Left kidney (tissue), 2 donors: ENCODE data around the gene SLC25A25. TPM values are rescaled to one million over a fixed set of nuclear protein-coding genes. Genes with fewer than 3 reads are reported as not detected.
"Not testable (repeated sequence)": the region's sequence is repeated elsewhere in the genome, so short reads cannot be mapped to it uniquely, and the experiment has no call there.

Experiments used
- DNase-seq: peaks from one replicate; pipeline ENCODE4 v3.0.0-alpha.2; 2013
- polyA plus RNA-seq: library from polyadenylated mRNA; unstranded; fragments of 120-200 nt; gene quantifications from one replicate; pipeline ENCODE4 v1.2.1, GENCODE V29; 2013; ENCODE audit not compliant: insufficient read length

The SLC25A25 gene
- polyA plus RNA-seq, 1 donor = 12.9 TPM

DNA sequence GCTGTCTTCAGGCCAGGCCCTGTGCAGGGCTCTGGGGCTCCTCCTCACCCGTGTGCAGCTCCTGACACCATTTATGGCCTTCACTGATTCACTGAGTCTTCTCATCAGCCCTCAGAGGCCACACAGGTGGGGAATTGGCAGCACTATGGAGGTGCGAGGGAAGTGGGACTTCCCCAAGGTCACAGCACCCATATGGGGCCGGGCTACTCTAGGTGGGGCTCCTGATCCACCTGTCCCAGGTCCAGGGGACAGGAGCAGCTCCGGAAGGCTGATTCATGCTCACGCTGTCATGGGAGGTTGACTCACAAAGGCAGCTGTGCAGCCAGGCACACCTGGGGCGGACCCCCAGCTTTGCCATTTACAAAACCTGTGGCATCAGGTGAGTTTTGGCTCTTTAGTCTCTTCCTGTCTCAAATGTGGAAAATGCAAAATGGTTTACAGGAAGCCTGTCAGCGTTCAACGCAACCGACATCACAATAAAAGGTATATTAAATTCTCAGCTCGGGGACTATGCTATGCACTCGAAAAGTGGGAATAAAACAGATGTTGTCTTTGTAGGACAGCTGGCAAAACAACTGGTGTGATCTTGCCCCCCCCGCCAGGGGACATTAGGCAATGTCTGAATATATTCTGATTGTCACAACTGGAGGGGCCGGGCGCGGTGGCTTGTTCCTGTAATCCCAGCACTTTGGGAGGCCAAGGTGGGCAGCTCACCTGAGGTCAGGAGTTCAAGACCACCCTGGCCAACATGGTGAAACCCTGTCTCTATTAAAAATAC is 15.9 kb upstream of the SLC25A25 start:
- DNase-seq = no peak

DNA sequence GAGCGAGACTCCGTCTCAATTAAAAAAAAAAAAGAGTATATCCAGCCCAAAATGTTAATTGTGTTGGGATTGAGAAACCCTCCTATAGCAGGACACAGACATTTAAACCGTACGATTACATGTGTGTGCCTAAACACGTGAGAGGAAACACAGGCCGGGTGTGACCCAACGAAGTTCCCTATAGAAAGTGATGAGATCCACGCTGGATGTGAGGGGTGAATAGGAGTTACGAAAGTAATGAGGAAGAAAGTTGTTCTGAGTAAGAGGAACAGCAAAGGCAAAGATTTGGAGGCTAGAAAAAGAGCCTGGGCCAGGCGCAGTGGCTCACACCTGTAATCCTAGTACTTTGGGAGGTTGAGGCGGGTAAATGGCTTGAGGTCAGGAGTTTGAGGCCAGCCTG is 14.5 kb upstream of the SLC25A25 start:
- DNase-seq = no peak

DNA sequence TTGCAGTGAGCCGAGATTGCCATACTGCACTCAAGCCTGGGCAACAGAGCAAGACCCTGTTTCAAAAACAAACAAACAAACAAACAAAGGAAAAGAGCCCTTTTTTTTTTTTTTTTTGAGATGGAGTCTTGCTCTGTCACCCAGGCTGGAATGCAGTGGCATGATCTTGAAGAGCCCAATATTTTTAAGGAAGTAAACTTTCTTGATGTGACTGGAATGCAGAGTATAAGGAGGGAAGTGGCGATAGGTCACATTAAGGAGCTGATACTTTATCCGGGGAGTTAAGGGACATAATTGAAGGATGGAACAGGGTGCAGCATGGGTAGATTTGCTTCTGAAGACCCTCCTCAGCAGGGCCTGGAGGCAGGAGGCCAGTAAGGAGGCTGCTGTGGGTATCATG is 13.9 kb upstream of the SLC25A25 start:
- no peak for DNase-seq

DNA sequence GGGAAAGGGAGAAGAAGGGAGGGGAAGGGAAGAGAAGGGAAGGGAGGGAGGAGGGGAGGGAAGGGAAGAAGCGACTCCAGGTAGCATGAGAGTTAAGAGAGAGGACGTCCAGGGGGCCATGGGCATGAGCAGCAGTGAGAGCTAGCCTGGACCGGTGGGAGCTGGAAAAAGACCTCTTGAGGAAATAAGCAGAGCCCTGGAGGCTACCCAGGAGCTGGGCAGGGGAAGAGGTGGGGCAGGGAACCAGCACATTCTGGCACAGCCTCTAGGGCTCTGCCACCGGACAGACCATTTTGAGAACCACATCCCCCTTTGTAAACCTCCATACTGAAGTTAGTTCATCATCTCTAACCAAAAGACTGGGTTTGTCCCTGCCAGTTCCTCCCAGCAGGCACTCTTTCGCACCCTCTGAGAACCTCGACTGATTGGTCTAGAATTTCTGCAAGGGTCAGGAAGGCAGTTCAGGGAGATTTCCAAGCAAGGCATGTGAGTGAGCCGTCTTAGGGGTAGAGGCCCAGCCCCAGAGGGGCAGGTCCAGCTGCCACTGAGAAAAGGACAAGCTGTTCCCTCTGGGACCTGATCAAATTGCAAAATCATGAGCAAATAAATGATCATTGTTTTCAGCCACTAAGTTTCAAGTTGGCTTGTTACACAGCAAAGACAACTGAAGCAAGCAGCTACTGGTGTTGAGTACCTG is 12.5 kb upstream of the SLC25A25 start:
- no peak for DNase-seq

DNA sequence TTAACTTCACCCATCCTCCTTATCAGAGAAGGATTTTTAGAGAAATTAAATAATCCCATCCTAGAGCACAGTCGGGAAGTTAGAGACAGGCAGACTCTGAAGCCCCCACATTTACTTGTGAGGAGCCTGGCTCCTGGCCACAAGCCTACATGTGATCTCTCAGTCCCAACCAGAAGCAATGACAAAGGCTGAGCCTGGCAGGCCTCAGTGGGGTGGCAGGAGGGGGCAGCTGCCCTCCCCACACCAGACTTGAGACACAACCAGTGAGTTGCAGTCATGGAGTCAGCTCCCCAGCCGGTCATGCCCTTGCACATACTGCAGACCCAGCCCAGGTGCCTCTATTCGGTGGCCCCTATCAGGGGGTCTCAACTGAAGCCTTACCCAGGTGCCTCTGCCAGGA is 11.9 kb upstream of the SLC25A25 start:
- no peak for DNase-seq

DNA sequence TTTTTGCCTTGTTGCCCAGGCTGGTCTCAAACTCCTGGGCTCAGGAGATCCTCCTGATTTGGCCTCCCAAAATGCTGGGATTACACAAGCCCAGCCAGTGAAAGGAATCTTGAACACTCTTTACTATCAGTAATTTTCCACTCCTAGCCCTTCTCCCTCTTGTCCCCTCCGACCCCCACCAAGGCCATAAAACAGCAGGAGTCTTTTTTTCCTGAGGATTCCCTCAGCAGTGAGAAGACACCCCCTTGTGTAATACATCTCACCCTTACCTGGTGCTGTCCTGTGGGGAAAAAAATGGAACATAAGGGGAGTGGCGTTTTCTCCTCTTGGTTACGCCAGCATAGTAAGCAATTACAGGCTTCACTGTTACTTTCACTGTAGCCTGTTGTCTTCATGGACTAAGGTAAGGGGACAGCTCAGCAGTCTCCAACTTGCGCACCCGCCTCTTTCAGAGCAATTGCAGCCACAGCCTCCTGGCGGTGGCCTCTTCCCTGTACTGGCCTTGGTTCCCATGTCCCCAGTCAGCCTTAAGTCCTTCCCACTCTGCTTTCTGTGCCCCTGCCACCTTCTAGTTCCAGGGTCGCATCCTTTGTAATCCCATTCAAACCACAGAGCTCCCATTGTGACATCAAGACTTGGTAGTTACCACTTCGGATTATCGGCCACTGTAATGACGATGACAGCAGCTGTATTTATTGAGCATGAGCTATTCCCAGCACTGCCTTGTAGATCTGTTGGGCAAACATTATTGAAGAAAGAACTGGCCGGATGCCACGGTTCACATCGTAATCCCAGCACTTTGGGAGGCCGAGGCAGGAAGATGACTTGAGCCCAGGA is 10.9 kb upstream of the SLC25A25 start:
- no peak for DNase-seq

DNA sequence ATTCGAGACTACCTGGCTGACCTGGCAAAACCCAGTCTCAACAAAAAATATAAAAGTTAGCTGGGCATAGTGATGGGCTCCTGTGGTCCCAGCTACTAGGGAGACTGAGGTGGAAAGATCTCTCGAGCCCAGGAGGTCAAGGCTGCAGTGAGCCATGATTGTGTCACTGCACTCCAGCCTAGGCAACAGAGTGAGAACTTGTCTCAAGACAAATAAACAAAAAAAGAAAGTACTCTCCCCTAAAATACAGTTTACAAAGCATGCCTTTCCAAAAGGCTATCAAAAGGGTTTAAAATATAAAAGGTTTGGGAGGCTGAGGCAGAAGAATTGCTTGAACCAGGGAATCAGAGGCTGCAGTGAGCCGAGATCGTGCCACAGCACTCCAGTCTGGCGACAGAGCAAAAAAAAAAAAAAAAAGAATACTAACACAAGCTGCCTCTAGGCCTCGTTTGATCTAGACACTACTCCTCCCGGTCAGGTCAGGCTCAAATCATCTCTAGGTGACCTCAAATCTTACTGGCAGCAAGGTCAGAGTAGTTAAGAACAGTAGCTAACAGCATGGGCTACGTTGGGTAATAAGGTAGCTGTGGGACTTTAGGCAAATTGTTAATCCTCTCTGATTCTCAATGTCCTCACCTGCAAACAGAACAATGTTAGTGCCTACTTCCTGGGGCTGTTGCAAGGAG is 10.2 kb upstream of the SLC25A25 start:
- no peak for DNase-seq

DNA sequence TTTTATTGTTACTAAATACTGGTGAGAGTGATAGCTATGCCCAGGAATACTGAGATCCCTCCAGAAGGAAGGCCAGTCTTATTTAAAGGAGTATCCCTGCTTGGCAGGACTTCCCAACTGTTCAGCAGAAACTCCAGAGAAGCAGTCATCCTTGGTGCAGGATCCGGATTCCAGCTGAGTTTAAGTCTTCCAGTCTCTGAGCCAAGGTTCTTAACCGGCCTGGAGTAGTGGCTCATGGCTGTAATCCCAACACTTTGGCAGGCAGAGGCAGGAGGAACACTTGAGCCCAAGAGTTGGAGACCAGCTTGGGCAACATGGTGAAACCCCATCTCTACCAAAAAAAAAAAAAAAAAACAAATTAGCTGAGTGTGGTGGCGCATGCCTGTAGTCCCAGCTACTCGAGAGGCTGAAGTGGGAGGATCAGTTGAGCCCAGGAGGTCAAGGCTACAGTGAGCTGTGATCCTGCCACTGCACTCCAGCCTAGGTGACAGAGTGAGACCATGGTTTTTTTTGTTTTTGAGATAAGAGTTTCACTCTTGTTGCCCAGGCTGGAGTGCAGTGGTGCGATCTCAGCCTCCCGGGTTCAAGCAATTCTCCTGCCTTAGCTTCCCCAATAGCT is 8.6 kb upstream of the SLC25A25 start:
- DNase-seq = no peak

DNA sequence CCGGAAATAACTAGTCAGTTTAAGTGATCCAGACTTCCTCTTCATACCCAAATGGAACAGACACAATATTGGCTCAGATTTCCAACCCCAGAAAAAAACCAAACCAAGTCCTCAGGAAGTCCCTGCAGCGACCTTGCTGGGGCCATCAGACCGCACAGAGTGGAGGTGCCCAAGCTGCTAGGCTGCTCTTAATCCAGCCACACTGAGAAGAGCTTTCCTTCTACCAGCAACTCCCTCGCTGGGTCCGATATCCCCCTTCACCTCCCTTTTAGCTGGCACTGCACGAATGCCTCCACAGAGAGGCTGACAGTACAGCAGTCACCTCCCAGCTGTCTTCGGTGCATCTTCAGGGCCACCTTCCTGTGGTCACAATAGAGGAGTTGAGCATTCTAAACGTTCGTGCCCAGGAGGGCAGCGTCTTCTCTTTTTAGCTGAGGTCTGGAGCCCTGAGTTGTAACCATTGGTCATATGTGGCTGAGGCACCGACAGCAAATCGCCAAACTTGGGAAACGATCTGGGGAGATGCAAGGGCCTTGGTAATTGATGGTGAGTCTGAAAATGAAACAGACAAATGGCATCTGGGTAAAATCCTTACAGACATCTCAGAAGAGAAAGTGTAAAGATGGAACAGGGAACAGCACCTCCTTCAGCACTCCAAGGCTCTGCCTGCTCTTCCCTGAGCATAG is 6.6 kb upstream of the SLC25A25 start:
- DNase-seq = no peak

DNA sequence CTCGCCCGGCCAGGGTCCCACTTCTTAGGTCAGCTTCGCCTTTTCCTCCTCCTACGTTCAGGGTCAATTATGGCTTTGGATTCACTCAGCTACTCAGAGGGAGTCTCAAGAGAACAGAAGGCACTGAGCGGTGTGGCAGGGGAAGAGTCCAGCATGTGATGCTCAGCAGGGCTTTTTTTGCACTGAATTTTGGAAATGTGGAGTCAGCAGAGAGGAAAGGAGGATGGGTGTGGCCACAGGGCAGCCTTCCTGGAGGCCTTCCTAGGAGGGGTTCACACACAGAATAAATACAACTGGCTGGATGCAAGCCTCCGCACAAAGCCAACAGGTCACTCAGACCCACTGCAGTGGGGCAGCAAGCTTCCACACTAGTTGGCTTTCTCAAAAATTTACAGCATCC is 5.8 kb upstream of the SLC25A25 start:
- no peak for DNase-seq

DNA sequence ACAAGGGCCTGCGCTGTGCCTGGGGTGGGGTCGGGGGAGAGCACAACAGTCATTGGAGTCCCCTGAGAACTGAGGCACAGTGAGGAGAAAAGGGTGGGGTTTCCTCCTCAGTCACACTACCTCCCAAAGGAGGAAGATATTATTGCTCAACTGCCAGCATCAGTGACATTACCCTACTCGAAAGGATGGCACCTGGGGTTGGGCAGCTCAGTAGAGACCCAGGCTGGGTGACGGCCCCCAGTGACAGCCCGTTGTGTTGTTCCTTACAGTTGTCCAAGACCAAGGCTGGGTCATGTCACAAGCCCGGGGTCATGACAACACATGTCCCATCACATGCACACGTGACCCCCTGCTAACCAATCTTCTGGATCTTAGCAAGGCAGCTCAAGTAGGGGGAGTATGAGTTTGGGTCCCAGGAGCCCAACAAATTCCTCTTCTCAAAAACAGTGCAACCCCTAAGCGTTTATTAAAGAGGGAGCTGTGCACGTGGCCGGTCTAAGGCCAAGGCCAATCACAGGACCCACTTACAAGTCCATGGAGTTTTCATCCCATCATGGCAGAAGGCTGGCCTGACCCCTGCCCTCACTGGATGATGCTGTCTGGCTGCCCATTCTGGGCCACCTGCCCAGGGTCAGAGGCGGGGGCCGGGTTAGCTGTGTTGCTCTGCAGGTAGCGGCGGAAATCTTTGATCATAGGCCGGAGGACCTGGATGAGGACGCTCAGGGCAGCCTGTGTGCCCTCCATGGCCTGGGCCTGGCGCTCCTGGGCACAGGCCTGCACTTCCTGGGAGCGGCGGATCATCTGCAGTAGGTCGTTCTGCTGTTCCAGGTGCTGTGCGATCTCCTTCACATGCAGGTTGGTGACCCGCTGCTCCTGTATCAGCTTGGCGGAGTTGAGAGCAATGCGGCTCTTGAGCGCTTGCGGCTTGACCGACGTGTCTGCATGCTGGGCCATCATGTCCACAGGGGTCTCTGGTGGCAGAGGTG is 4.9 kb upstream of the SLC25A25 start:
- DNase-seq = no peak

DNA sequence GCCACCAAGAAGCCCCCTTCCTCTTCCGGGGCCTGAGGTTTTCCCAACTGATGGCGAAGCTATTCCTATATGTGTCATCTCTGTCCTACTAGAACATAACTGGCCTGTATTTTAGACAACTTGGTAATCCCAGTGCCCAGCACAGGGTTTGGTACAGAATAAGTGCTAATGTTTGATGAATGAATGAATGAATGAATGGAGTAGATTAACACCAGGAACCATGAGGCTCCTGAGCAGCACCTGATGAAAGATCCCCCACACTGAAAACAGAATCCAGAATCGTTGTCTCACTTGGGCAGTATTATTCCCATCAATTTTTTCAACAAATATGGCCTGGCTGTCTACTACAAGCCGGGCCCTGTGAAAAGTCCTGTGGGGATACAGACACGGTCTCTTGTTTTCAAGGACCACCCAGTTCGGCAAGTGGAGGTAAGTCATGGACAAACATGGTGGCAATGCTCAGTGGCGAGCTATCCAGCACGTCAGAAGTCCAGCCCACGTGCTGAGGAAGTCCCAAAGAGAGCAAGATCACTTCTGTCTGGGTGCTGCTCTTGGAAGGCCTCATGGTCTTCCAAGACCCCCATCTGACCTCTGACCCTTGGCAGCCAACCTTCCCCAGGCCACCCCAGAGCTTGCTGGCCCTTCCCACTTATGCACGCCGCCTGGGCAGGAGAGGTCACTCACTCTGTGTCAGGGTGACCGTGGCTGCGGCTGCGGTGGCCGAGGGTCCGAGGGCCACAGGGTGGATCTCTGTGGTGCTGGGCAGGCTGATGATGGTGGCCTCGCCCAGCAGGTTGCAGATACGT is 1.9 kb upstream of the SLC25A25 start:
- DNase-seq = no peak

DNA sequence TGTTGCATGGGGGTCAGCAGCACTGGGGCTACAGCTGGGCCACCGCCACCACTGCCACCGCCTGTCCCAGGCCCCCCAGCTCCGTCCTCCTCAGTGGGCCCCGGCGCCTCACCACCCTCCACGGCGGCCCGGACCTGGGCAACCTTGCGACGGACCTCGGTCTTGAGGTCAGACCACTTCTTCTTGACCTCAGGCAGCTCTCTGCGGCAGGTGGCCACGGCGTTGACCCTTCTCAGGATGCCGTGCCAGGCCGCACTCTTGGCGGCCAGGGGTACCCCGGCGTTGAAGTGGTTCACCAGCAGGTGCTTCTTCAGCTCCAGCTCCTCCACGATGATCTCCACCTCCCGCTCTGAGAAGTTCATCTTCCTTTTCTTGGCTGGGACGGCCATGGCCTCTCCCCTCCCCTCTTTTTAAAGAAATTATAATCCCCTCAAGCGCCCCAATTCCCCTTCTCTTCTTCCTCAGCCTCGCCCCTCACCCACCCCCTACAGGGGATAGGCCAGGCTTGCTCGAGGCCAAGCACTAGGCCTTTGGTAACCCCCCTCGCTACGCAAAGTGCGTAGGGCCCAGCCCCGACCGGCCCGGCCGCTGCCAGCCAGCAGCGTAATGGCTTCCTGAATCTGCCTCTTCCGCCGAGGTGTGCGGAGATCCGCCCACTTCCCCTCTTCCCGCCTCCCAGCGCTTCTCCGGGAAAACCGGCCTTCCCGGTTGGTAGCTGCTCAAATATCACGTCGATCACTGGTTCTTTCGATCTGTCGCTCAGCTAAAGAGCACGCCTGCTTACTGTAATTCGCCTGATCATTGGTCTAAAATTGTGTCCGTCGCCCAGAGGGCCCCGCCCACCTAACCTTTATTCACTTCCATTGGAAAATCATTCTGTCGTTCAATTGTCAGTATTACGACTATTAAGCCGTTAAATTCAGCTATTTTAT is 1.1 kb upstream of the SLC25A25 start, which contains the start of gene NAIF1:
NAIF1 (minus strand) TSS at position 608 of the 932 bp plus-strand sequence; CDS start at position 389, 219 bp downstream.
- peak; percentile 99 for DNase-seq

DNA sequence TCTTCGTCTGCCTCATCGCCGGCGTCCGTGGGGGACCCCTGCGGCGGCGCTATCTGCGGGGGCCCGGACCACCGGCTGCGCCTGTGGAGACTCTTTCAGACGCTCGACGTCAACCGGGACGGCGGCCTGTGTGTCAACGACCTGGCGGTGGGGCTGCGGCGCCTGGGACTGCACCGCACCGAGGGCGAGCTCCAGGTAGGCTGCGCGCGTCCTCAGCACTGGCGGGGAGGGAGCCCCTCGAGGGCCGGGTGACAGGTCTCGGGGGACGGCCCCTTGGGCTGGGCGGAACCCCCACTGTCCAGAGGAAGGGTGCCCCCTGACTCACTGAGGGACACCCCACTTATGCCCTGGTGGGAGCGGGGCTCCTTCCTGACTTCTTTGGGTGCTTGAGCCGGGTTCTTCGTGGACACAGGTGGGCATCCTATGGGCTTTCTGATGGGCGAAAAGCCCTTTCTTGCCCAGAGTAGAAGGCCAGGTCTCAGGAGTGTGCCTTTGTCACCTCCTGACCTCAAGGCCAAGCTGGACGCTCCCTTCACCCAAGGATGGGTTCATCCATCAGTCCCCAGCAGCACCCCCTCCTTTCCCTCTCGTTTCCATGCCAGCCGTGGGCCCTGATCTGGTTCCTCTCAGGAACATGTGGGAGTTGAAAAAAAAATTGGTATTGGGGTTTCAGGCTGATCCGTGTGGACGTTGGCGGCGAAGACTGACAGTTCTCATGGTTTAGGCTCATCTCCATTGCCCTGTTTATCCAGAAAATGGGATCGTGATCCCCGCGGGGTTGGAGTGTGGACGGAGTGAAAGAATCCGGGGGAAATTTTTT is 564 bp downstream of the SLC25A25 start:
- DNase-seq = no peak

DNA sequence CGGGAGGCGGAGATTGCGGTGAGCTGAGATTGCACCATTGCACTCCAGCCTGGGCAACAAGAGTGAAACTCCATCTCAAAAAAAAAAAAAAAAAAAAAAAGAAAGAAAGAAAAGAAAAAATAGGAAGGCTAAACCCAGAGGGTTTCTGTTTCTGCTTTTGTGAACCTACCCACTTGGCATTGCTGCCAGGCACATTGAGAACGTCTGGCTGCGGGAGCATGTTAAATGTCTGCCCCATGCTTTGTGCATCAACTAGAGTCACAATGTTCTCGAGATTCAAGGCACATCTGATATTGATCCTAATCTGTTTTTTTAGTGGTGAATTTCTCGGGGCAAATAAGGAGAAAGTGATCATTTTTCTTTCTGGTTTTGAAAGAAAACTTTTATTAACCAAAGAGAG is 2.8 kb downstream of the SLC25A25 start:
- no peak for DNase-seq

DNA sequence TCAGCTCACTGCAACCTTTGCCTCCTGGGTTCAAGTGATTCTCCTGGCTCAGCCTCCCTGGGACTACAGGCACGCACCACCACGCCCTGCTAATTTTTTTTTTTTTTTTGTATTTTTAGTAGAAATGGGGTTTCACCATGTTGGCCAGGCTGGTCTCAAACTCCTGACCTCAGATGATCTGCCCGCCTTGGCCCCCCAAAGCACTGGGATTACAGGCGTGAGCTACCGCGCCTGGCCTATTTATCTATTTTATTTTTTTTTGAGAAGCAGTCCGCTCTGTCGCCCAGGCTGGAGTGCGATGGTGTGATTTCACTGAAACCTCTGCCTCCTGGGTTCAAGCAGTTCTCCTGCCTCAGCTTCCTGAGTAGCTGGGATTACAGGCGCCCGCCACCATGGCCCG is 3.4 kb downstream of the SLC25A25 start:
- not testable (repeated sequence) for DNase-seq
